Thoracic aorta (tissue), 2 donors: ENCODE results near the gene PCSK4. TPM values are rescaled to one million over a fixed set of nuclear protein-coding genes. Genes with fewer than 3 reads are reported as not detected.

Experiments used
- ATAC-seq: fragments of 150-250 bp; one replicate; pipeline ENCODE4 v1.8.0; 2017; ENCODE audit warnings: low read depth; ENCODE audit not compliant: insufficient number of reproducible peaks, low FRiP score
- DNase-seq: peaks from one replicate; pipeline ENCODE4 v3.0.0-alpha.2; 2020; ENCODE audit warnings: low spot score
- H3K27ac ChIP-seq, 2 donors: fragments of 200-600 bp; sonication (generic); 1 replicate in 1 of 2; 2 replicates in 1 of 2; pipeline ENCODE4 v1.5.1; 2016; ENCODE audit warnings: mild to moderate bottlenecking in 2 of 2, moderate library complexity in 2 of 2
- H3K27me3 ChIP-seq: fragments of 200-600 bp; sonication (generic); replicated peaks from 2 replicates; pipeline ENCODE4 v1.6.0; 2016; ENCODE audit warnings: mild to moderate bottlenecking; ENCODE audit not compliant: insufficient read depth
- H3K36me3 ChIP-seq: fragments of 200-600 bp; sonication (generic); one replicate; pipeline ENCODE4 v1.5.1; 2016
- H3K4me1 ChIP-seq, 2 donors: fragments of 200-600 bp; sonication (generic); 1 replicate in 1 of 2; 2 replicates in 1 of 2; pipeline versions ENCODE4 v1.5.1 to v1.6.0; 2016; ENCODE audit warnings: low read depth in 2 of 2, mild to moderate bottlenecking in 1 of 2; ENCODE audit not compliant: control insufficient read depth in 1 of 2
- H3K4me3 ChIP-seq: fragments of 200-600 bp; sonication (generic); 2 replicates; pipeline ENCODE4 v1.5.1; 2016; ENCODE audit warnings: mild to moderate bottlenecking
- H3K9me3 ChIP-seq: fragments of 200-600 bp; sonication (generic); 2 replicates; pipeline ENCODE4 v1.5.1; 2016
- total RNA-seq, 2 donors: library from RNA; depleted of rRNA; stranded (reverse); fragments of >200 nt; gene quantifications; one replicate each; pipeline versions ENCODE4 v1.1.0 to v1.2.3, GENCODE V29; 2016
- TF ChIP-seq, protein P1 (sequence below): fragments of 200-600 bp; sonication (generic); IDR thresholded peaks from one replicate; pipeline ENCODE4 v1.5.1; 2019; ENCODE audit warnings: antibody characterized with exemption

The PCSK4 gene
- total RNA-seq, 2 donors from 2014 or later = 0.56 to 0.68 TPM

DNA sequence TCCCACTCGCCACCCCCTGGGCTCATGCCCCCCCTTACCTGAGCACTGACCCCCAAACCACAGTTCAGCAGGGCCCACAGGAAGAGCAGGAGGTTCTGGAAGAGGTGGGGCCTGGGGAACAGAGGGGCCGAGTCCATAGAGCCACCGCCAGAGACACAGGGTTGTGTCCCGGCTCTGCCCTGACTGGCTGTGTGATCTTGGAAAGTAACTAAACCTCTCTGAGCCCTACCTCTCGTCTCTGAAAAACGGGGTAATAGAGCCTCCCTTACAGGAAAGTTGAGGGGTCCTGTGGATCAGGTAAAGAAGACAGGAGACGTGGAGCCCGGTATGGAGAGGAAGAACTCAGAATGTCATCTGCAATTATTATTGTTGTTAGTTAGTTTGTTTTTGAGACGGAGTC is 20.7 kb upstream of the PCSK4 start:
- H3K4me3 ChIP-seq = no peak overlapping the region
- no peak overlapping the region for H3K27ac ChIP-seq
- ATAC-seq (no peak), DNase-seq (no peak)
- no peaks in the 10 kb centered on the region for H3K27me3 ChIP-seq
- peaks cover 3 to 24% of the 10 kb centered on the region in 2 donors for H3K4me1 ChIP-seq
- TF ChIP-seq, protein P1, sequence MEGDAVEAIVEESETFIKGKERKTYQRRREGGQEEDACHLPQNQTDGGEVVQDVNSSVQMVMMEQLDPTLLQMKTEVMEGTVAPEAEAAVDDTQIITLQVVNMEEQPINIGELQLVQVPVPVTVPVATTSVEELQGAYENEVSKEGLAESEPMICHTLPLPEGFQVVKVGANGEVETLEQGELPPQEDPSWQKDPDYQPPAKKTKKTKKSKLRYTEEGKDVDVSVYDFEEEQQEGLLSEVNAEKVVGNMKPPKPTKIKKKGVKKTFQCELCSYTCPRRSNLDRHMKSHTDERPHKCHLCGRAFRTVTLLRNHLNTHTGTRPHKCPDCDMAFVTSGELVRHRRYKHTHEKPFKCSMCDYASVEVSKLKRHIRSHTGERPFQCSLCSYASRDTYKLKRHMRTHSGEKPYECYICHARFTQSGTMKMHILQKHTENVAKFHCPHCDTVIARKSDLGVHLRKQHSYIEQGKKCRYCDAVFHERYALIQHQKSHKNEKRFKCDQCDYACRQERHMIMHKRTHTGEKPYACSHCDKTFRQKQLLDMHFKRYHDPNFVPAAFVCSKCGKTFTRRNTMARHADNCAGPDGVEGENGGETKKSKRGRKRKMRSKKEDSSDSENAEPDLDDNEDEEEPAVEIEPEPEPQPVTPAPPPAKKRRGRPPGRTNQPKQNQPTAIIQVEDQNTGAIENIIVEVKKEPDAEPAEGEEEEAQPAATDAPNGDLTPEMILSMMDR = no peak
- H3K9me3 ChIP-seq = no peaks in the 10 kb centered on the region
- no peaks in the 10 kb centered on the region for H3K36me3 ChIP-seq

DNA sequence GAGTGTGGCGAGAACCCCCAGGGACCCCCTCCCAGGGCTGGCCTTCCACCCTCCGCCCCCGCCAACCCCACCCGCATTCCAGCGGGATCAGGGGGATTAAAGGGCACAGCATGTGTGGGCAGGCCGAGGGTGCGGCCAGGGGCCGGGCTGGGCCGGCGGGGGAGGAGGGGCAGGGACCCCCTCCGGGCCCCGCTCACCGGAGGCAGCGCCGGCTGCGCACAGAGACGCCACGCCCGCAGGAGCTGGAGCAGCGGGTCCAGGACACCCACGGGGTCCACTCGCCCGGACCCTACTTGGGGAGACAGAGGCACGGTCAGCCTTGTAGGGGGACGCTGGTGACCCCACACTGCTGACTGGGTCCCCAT is 20.3 kb upstream of the PCSK4 start:
- Histone ChIP-seq H3K27ac (no peak overlapping the region), H3K9me3 (no peaks in the 10 kb centered on the region), H3K27me3 (no peaks in the 10 kb centered on the region), H3K36me3 (no peaks in the 10 kb centered on the region), H3K4me1 (peaks cover 3 to 24% of the 10 kb centered on the region in 2 donors), H3K4me3 (no peak overlapping the region)
- TF ChIP-seq, protein P1 = no peak
- no peak for ATAC-seq
- no peak for DNase-seq

DNA sequence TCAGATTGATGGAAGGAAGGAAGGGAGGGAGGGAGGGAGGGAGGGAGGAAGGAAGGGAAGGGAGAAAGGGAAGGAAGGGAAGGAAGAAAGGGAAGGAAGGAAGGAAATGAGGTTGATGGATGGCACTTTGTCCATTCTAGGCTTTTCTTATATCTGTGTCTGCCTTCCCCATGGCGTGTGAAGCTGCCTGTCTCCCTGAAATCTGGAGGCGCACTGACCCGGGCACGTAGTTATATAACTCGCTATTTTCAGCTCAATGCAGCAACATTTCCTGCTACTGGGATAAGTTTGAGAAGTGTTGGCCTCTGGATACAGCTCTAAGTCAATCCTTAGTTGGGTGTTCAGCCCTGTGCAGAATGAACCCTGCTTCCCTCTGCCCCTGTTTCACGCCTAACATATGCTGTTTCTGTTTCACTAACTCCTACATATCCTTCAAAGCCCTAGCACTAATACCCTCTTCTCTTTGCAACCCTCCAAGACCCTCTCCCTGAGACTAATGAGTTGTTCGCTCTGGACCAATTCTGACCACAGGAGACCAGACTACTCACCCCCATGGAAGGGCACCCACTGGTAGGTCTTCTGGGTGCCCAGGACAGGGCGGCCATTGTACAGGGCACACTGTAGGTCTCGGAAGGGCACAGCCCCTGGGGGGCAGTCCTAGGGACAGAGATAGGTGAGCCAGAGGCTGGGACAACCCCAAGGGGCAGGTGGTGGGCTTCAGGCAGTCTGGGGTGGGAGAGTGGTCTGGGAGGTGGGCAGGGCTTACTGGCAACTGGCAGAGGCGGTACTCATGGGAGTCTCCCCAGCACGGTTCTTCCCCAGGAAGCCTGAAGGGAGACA is 19.7 kb upstream of the PCSK4 start:
- Histone ChIP-seq H3K27ac (peak overlapping the region in 1 of 2 donors; percentile 68), H3K9me3 (no peaks in the 10 kb centered on the region), H3K36me3 (no peaks in the 10 kb centered on the region), H3K27me3 (no peaks in the 10 kb centered on the region), H3K4me1 (peaks cover 3 to 24% of the 10 kb centered on the region in 2 donors), H3K4me3 (no peak overlapping the region)
- DNase-seq (no peak), ATAC-seq (no peak)
- TF ChIP-seq, protein P1 = no peak

GRCh38 chr19:1508507-1508856 is 18.3 kb upstream of the PCSK4 start:
- H3K27me3 ChIP-seq = no peaks in the 10 kb centered on the region
- H3K4me1 ChIP-seq = peaks cover 3 to 21% of the 10 kb centered on the region in 2 donors
- no peak for ATAC-seq
- peak overlapping the region; percentile 75 for H3K4me3 ChIP-seq
- peak overlapping the region in 1 of 2 donors; percentile 68 for H3K27ac ChIP-seq
- TF ChIP-seq, protein P1 = no peak
- DNase-seq = no peak
- no peaks in the 10 kb centered on the region for H3K36me3 ChIP-seq
- H3K9me3 ChIP-seq = no peaks in the 10 kb centered on the region

DNA sequence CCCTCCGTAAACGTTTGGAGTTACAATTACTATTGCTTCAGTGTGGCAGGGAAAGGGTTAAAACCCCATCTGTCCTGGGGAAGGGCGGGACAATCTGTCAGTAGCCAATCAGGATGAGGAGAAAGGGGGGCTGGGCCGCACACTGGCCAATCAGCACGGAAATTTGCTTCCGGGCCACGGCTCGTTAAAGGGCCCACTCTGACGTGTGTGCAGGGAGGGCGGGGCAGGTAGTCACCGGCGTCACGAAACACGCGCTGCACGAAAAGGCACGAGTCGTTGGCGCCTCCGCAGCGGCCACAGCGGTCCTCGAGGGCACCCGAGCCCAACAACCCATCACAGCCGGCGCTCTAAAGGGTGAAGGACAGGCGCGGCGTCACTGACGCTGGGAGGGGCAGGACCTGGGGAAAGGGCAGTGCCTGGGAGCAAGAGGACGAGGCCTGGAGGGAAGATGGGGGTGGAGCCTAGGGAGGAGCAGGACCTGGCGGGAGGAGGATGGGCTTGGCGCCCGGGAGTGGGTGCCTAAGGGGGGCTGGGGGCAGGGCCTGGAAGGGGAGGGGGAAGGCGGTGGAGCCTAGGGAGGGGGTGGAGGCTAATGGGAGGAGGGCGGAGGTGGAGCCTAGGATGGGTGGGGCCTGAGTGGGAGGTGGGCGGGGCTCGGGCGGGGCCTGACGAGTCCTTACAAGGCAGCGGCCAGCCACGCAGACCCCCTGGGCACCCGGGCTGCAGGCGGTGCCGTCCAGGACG is 17.8 kb upstream of the PCSK4 start:
- peak overlapping the region; percentile 68 to 86 for H3K27ac ChIP-seq
- H3K4me3 ChIP-seq = peak overlapping the region; percentile 75
- H3K4me1 ChIP-seq = peaks cover 3 to 24% of the 10 kb centered on the region in 2 donors
- DNase-seq (peak; percentile 72), ATAC-seq (peak; percentile 80)
- no peaks in the 10 kb centered on the region for H3K27me3 ChIP-seq
- TF ChIP-seq, protein P1 = no peak
- H3K36me3 ChIP-seq = no peaks in the 10 kb centered on the region
- no peaks in the 10 kb centered on the region for H3K9me3 ChIP-seq
